GM18498 (cell line): Measurements from ENCODE around the gene TSC22D1.

ENCODE experiments used
- ATAC-seq: cut with Tn5 transposase; IDR thresholded peaks from one replicate; pipeline ENCODE4 v1.9.1; 2021; ENCODE audit warnings: mild to moderate bottlenecking, moderate library complexity; ENCODE audit not compliant: unreplicated experiment

Gene TSC22D1

GRCh38 chr13:44388427-44389059 is 187.6 kb downstream of the TSC22D1 start:
- ATAC-seq, result no peak

GRCh38 chr13:44386913-44387556 is 189.1 kb downstream of the TSC22D1 start:
- ATAC-seq, result no peak

- no peak for ATAC-seq
Measured at GRCh38 chr13:44385847-44386246, 190.3 kb downstream of the TSC22D1 start.

GRCh38 chr13:44385401-44385800 is 190.7 kb downstream of the TSC22D1 start:
- no peak for ATAC-seq

GRCh38 chr13:44384778-44385177 is 191.4 kb downstream of the TSC22D1 start:
- ATAC-seq, result no peak

- ATAC-seq, result no peak
Measured at GRCh38 chr13:44383945-44384344, 192.2 kb downstream of the TSC22D1 start.

- ATAC-seq, result no peak
Measured at GRCh38 chr13:44382635-44383145, 193.4 kb downstream of the TSC22D1 start.
